Smooth muscle cell (in vitro differentiated cells): ENCODE measurements around the gene RNF168. TPM values are rescaled to one million over a fixed set of nuclear protein-coding genes. Genes with fewer than 3 reads are reported as not detected.
"Not testable (repeated sequence)": the region's sequence is repeated elsewhere in the genome, so short reads cannot be mapped to it uniquely, and the experiment has no call there.

Source experiments
- DNase-seq: peaks from one replicate; lab custom pipeline; 2025; ENCODE audit not compliant: unreplicated experiment; lab: John Stamatoyannopoulos, UW
- H2AFZ ChIP-seq: fragments of 200-600 bp; sonication (generic); 2 replicates; pipeline ENCODE4 v1.6.0; 2016; ENCODE audit warnings: antibody characterized with exemption, low read depth, mild to moderate bottlenecking
- H3F3A ChIP-seq: fragments of 200-600 bp; sonication (generic); 2 replicates; pipeline ENCODE4 v1.6.0; 2017; ENCODE audit warnings: antibody characterized with exemption, low read depth
- H3K27ac ChIP-seq: fragments of 200-600 bp; sonication (generic); 2 replicates; pipeline ENCODE4 v1.5.1; 2016; ENCODE audit warnings: low read depth, mild to moderate bottlenecking
- H3K27me3 ChIP-seq: fragments of 200-600 bp; sonication (generic); 2 replicates; pipeline ENCODE4 v1.6.1; 2016; ENCODE audit warnings: low read depth, mild to moderate bottlenecking
- H3K36me3 ChIP-seq: fragments of 200-600 bp; sonication (generic); 2 replicates; pipeline ENCODE4 v1.5.1; 2016; ENCODE audit warnings: low read depth
- H3K4me1 ChIP-seq: fragments of 200-600 bp; sonication (generic); 2 replicates; pipeline ENCODE4 v1.5.1; 2016; ENCODE audit warnings: low read depth
- H3K4me2 ChIP-seq: fragments of 200-600 bp; sonication (generic); 2 replicates; pipeline ENCODE4 v1.6.0; 2016; ENCODE audit warnings: mild to moderate bottlenecking
- H3K4me3 ChIP-seq: fragments of 200-600 bp; sonication (generic); 2 replicates; pipeline ENCODE4 v1.5.1; 2016; ENCODE audit warnings: mild to moderate bottlenecking
- H3K79me2 ChIP-seq: fragments of 200-600 bp; sonication (generic); 2 replicates; pipeline ENCODE4 v1.6.0; 2016; ENCODE audit warnings: low read depth, mild to moderate bottlenecking
- H3K9ac ChIP-seq: fragments of 200-600 bp; sonication (generic); 2 replicates; pipeline ENCODE4 v1.6.0; 2016; ENCODE audit warnings: low read depth
- H3K9me3 ChIP-seq: fragments of 200-600 bp; sonication (generic); replicated peaks from 2 replicates; pipeline ENCODE4 v1.5.1; 2016; ENCODE audit warnings: low read depth
- H4K20me1 ChIP-seq: fragments of 200-600 bp; sonication (generic); 2 replicates; pipeline ENCODE4 v1.6.0; 2016; ENCODE audit warnings: low read depth
- CTCF ChIP-seq: fragments of 200-600 bp; sonication (generic); IDR thresholded peaks from 2 replicates; pipeline ENCODE4 v1.5.1; 2017; ENCODE audit warnings: borderline replicate concordance, mild to moderate bottlenecking, antibody characterized with exemption; ENCODE audit not compliant: insufficient read depth, poor library complexity, severe bottlenecking
- WGBS: methylation state at CpG from one replicate; pipeline ENCODE4 v1.1.7; 2016; ENCODE audit warnings: low lambda C conversion rate; 5-methylcytosine and 5-hydroxymethylcytosine counted together
- polyA plus RNA-seq: library from polyadenylated mRNA; unstranded; fragments of >200 nt; fragmentation: Nextera tagmentation; extraction: Ambion mirVana; gene quantifications from 2 replicates; pipeline ENCODE4 v1.2.1, GENCODE V29; 2016
- total RNA-seq: library from RNA; depleted of rRNA; stranded (reverse); fragments of >200 nt; gene quantifications from 2 replicates; pipeline ENCODE4 v1.2.3, GENCODE V29; 2014

Gene RNF168
- total and polyA plus RNA-seq, 2 experiments from 2014 or later, result 8.1 to 25.9 TPM

DNA sequence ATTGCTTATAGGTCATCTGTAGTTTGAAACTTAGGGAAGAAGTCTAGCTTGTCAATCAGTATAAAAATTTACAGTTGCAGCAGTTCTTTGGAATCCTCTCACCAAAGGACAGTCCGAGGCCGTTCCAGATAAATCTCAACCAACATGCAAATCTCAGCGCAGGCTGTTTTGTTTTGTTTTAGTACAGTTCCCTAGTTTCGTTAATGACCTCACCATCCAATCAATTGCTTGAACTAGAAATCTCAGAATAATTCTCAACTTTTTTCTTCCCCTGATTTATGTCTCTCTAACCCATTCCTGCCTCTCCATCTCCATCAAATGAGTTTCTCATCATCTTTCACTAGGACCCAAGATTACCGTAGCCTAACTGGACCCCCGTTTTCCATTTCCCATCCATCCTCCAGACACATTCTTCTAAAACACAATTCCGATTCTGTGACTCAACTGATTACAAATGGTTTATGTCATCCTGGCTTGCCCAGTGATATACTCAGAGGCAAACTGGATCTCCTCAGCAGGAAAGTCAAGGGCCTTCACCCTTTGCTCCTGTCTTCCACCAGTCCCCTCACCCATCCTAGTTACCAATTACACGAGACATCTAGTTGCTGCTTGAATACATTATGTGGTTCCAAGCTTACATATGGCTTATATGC is 10.3 kb upstream of the RNF168 start:
- Histone ChIP-seq H3K27me3 (no peaks in the 10 kb centered on the region), H2AFZ (no peak overlapping the region), H3K4me3 (no peak overlapping the region), H3K79me2 (no peaks in the 10 kb centered on the region), H4K20me1 (no peaks in the 10 kb centered on the region), H3K9ac (no peak overlapping the region), H3K4me1 (no peaks in the 10 kb centered on the region), H3F3A (no peaks in the 10 kb centered on the region), H3K9me3 (peaks cover 9% of the 10 kb centered on the region), H3K36me3 (no peaks in the 10 kb centered on the region), H3K4me2 (no peak overlapping the region), H3K27ac (peak overlapping the region; percentile 15)
- TF ChIP-seq CTCF, result no peak
- 58% methylated on average over 8 of the region's 8 CpGs for WGBS
- DNase-seq, result no peak

DNA sequence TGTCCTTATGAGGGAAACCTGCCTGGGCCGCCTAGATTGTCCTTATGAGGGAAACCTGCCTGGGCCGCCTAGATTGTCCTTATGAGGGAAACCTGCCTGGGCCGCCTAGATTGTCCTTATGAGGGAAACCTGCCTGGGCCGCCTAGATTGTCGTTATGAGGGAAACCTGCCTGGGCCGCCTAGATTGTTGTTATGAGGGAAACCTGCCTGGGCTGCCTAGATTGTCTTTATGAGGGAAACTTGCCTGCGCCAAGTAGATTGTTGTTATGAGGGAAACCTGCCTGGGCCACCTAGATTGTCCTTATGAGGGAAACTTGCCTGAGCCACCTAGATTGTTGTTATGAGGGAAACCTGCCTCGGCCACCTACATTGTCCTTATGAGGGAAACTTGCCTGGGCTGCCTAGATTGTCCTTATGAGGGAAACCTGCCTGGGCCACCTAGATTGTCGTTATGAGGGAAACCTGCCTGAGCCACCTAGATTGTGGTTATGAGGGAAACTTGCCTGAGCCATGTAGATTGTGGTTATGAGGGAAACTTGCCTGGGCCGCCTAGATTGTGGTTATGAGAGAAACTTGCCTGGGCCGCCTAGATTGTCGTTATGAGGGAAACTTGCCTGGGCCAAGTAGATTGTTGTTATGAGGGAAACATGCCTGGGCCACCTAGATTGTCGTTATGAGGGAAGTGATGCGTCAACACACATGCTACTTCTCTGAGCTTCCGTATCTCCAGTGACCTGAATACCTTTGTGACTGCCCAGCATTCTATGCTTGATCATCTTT is 8.3 kb upstream of the RNF168 start:
- H3K27ac ChIP-seq, H3F3A ChIP-seq, H3K36me3 ChIP-seq, H3K27me3 ChIP-seq, H3K79me2 ChIP-seq, H3K9ac ChIP-seq, H3K4me1 ChIP-seq, DNase-seq, H3K4me3 ChIP-seq, H4K20me1 ChIP-seq, H2AFZ ChIP-seq, H3K9me3 ChIP-seq, H3K4me2 ChIP-seq: not testable (repeated sequence)
- 91% methylated on average over 15 of the region's 15 CpGs for WGBS

GRCh38 chr3:196511108-196511507 is 7.5 kb upstream of the RNF168 start:
- H3K79me2 ChIP-seq, H3K9me3 ChIP-seq, DNase-seq, H3K36me3 ChIP-seq, H4K20me1 ChIP-seq, H3K9ac ChIP-seq, H3F3A ChIP-seq, H3K4me1 ChIP-seq, H3K4me3 ChIP-seq, H3K27ac ChIP-seq, H3K27me3 ChIP-seq, H3K4me2 ChIP-seq, H2AFZ ChIP-seq: not testable (repeated sequence)
- 93% methylated on average over 1 of the region's 1 CpG for WGBS

GRCh38 chr3:196506687-196507086 is 3.1 kb upstream of the RNF168 start:
- Histone ChIP-seq H3K4me3 (no peak overlapping the region), H3K36me3 (no peaks in the 10 kb centered on the region)

More at GRCh38 chr3:196506687-196507086, 3.1 kb upstream of the RNF168 start:
- Histone ChIP-seq H3K9ac (no peak overlapping the region), H3K79me2 (peaks cover 6% of the 10 kb centered on the region), H4K20me1 (peaks cover under 1% of the 10 kb centered on the region), H3K4me2 (no peak overlapping the region), H3K9me3 (no peaks in the 10 kb centered on the region), H3K27ac (no peak overlapping the region), H3K27me3 (no peaks in the 10 kb centered on the region), H3F3A (peaks cover 6% of the 10 kb centered on the region), H2AFZ (no peak overlapping the region), H3K4me1 (no peaks in the 10 kb centered on the region)
- WGBS, result 91% methylated on average over 8 of the region's 8 CpGs
- no peak for TF ChIP-seq CTCF
- no peak for DNase-seq
